CD4-positive, alpha-beta T cell treated with Interleukin-15 for 4 hours (primary cell): ENCODE data around the gene MARVELD1.

Experiments used
- DNase-seq: peaks from one replicate; pipeline ENCODE4 v3.0.0-alpha.2; 2020; ENCODE audit warnings: low spot score

MARVELD1 gene

GRCh38 chr10:97721871-97722780 is 8.6 kb downstream of the MARVELD1 start:
- no peak for DNase-seq

GRCh38 chr10:97723001-97723400 is 9.5 kb downstream of the MARVELD1 start:
- DNase-seq, result no peak

GRCh38 chr10:97724341-97724941 is 10.9 kb downstream of the MARVELD1 start:
- DNase-seq, result no peak

DNA sequence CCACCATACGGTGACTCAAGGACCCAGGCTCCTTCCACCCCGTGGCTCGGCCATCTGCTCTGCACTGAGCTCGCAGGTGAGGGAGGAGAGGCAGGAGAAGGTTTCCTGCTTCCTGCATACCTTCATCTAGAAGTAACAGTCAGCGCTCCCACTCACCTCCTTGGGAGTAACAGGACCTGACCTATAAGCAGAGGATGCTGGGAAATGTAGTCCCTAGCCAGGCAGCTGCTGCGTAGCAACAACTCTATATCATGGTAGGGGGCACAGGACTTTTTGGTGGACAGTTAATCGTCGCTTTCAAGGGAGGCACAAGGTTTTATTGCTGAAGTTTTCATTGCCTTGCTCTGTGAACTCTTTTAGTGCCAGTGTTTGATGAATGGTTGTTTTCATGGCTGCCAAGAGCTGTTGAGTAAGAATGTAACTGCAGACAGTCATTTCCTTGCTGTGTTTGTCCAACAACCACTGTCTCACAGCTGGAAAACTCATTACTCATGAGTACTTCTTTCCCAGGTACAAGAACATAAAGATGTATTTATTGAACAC is 13.2 kb downstream of the MARVELD1 start:
- no peak for DNase-seq

DNA sequence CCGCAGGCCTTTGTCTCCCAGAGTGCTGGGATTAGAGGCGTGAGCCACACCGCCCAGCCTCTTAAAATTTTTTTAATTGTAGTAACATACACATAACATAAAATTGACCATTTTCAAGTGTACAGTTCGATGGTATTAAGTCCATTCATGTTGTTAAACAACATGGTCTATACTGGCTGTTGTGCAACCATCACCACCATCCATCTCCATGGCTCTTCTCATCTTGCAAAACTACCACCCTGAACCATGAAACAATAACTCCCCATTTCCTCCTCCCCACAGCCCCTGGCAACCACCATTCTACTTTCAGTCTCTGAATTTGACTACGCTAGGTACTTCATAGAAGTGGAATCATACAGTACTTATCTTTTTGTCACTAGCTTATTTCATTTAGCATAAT is 15.5 kb downstream of the MARVELD1 start:
- no peak for DNase-seq

- DNase-seq, result peak; percentile 58
Measured at GRCh38 chr10:97731346-97732051, 18.0 kb downstream of the MARVELD1 start.

GRCh38 chr10:97732052-97732359 is 18.5 kb downstream of the MARVELD1 start:
- DNase-seq, result no peak

DNA sequence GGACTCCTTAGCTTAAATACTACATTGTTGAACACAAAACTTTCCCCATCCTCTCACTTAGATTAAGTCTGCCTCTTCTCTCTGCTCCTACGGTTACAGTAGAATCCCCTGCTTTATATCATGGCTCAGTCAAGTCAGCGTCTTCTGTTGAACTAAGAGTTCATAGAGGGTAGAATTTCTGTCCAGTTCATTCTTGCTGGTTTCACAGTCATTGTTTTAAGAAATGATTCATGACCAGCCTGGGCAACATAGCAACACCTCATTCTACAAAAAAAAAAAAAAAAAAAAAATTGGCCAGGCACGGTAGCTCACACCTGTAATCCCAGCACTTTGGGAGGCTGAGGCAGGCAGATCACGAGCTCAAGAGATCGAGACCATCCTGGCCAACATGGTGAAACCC is 19.7 kb downstream of the MARVELD1 start:
- no peak for DNase-seq

- no peak for DNase-seq
Measured at GRCh38 chr10:97734021-97734420, 20.5 kb downstream of the MARVELD1 start.

- no peak for DNase-seq
Measured at GRCh38 chr10:97736403-97736901, 22.9 kb downstream of the MARVELD1 start.

GRCh38 chr10:97736902-97737769 is 23.6 kb downstream of the MARVELD1 start, which contains the start of gene ZFYVE27:
ZFYVE27 (plus strand) TSS chr10:97737128; CDS start chr10:97738478, 1,350 bp downstream.
- peak; percentile 95 for DNase-seq

DNA sequence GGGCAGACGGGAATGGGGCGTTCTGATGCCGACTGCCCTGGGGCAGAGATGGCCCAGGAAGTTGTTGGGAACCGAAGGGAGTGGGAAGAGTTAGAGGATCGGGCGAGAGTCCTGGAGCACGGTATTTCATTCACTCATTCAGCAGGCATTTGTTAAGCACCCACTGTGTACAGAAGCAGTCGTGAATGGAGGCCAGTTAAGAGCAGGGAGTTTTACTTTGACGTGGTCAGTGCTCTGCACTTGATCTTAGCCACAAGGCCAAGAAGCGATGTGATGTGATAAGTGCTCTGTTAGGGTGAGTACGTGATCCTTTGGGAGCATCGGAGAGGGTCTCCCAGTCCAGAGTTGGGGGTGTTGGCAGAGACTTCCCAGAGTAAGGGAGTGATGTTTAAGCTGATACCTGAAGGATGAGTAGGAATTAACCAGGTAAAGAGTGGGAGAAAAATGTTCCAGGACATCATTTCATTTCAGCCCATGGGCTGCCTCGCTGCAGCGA is 24.3 kb downstream of the MARVELD1 start:
- DNase-seq, result no peak

- DNase-seq, result no peak
Measured at GRCh38 chr10:97738616-97739015, 25.1 kb downstream of the MARVELD1 start.

DNA sequence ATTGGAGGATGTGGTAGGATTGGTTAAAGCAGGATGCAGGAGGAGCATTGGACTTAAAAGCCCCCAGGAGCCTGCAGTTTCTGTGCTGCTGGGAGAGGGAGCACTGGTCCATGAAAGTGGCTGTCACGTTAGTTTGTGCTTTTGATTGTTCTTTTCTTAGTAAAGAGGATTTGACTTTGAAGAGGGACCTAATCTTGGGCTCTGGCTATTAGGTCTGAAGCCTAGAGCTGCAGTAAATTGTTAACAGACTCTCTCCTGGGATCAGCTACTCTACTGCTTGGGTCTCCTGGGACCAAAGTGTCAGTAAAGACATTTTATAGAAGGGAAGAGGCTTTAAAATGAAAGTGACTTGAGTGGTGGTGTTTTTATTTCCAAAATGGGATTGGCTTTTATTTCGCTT is 27.1 kb downstream of the MARVELD1 start:
- DNase-seq, result no peak

DNA sequence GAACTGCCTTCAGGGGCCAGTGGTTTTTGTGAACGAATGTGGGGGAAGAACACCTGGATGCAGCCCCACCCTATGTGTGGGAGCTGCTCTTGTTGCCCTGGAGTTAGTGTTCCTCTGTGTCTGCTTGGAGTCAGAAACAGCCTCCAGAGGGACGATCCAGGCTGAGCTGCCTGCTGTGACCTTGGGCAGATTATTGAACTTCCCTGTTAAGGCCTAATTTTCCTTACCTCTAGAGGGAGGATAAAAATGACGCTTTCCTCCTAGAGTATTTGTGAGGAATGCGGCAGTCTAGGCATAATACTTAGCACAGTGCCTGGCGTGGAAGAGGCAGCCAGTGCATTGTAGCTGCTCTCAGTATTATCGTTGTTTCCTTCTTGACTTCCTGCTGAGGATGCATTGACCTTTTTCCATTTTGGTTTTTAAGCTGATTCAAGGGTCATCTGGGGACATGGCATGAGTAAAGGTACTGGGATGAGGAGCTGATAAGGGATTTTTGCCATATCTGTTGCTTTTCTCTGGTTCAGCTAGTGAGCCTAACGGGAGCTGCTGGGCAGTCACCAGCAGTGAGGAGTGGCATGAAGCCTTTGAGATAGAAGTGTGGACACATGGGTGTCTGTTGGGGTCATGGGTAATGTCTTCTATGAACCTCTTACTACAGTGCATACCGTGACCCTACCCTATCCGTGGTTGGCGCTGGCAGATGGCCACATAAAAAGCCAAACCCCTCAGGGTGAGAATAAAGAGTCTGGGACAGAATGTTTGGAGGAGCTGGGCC is 29.8 kb downstream of the MARVELD1 start:
- DNase-seq, result no peak

GRCh38 chr10:97744405-97745035 is 31.0 kb downstream of the MARVELD1 start:
- no peak for DNase-seq

GRCh38 chr10:97747573-97747972 is 34.0 kb downstream of the MARVELD1 start:
- no peak for DNase-seq

DNA sequence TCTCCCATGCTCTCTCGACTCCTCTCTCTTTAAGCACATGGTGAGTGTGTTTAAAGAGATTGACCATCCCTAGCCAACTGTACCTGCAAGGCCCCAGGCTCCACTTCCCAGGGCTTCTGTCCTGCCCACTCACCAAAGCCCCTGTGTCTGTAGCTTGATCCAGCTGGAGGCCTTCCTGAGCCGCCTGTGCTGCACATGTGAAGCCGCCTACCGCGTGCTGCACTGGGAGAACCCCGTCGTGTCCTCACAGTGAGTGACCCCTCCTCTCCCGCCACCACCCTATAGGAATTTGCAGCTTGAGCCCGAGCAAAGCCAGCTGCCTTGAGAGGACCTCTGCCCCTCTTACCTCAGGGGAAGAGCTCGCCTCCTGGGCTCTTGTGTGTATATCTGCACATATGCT is 34.6 kb downstream of the MARVELD1 start:
- no peak for DNase-seq

GRCh38 chr10:97752956-97753355 is 39.4 kb downstream of the MARVELD1 start:
- no peak for DNase-seq

- no peak for DNase-seq
Measured at GRCh38 chr10:97754726-97755125, 41.2 kb downstream of the MARVELD1 start.
